GM18870 (cell line): ENCODE data around the gene ASZ1.

ENCODE experiments used
- ATAC-seq: cut with Tn5 transposase; IDR thresholded peaks from one replicate; pipeline ENCODE4 v1.9.1; 2021; ENCODE audit warnings: moderate library complexity; ENCODE audit not compliant: unreplicated experiment

Gene ASZ1

DNA sequence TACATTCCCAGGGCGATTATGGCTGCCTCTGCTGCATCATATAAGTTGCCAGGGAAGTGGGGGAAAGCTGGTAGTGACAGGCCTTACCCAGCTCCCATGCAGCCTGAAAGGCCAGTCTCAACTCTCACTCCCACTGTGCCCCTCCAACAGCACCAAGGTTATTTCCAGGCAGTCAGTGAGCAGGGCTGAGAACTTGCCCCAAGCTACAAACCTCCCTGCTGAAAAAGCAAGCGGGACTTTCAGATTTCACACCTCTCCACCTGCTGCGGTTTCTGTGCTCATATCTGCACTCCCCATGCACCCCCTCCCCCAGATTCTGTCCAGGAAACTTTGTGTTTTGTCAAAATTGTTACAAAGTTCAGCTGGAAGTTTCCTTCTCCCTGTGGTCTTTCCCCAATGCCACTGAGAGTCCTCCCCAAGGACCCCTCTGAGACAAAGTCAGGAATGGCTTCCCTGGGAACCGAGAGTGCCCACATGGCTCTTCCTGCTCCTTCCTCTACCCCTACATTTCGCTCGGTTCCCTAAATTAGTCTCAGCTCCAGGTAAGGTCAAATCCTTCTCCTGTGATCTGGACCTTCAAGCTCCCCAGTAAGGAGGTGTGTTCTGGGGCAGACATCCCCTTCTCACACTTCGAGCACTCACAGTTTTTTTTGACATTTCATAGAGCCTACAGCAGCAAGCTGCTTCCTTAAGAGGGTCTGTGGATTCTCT, 79.2 kb downstream of the ASZ1 start:
- peak; percentile 95 for ATAC-seq

DNA sequence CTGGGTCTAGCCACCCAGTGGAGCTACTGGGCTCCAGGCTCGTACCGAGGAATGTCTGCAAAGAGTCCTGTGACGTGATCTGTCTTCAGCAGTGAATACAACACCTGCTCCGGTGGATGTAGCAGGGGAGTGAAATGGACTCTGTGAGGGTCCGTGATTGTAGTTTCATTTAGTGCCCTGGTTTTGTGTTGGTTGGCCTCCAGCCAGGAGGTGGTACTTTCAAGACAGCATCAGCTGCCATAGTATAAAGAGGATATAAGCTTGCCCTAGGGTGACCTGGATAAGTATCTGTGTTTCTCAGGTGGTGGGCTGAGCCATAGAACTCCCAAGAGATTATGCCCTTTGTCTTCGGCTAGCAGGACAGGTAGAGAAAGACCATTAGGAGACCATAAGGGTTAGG, 79.8 kb downstream of the ASZ1 start:
- ATAC-seq, result peak; percentile 20

- no peak for ATAC-seq
Observed at GRCh38 chr7:117346161-117346560, 81.1 kb downstream of the ASZ1 start.

DNA sequence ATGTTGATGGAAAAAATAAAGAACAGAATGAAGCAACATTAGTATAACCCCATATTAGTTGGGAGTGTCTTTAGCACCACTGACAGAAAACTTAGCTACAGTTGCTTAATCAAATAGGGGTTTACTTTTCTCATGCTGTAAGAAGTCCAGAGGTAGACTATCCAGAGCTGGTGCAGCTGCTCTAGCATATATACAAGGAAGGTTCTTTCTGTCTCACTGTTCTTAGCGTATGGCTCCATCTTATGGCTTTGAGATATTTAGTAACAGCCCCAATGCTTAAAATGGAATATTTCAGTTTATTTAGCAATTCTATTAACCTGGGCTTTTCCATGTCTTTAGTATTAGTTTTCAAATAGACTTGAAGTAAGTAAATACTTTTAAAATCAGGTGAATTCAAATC, 89.3 kb downstream of the ASZ1 start:
- no peak for ATAC-seq

GRCh38 chr7:117333168-117333567, 94.1 kb downstream of the ASZ1 start:
- ATAC-seq, result no peak

- ATAC-seq, result no peak
Observed at GRCh38 chr7:117332031-117332430, 95.3 kb downstream of the ASZ1 start.

DNA sequence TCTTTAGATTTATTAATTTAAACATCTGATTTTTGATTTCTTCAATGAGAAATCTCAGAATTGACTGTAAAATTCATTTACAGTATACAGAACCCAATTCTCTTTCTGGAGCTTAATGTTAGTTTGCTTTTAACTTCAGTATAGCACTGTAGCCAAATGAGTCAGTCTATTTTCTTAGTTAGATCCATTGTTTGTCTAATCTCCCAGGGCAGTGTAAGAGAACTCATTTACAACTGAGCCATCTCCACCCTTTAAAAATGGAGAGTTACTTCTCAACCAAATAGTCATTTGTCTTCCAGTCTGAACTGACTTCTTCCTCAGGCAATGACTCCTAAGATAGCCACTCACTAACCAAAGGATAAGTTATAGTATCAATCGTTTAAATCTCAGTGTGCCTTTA, 101.5 kb downstream of the ASZ1 start:
- no peak for ATAC-seq

DNA sequence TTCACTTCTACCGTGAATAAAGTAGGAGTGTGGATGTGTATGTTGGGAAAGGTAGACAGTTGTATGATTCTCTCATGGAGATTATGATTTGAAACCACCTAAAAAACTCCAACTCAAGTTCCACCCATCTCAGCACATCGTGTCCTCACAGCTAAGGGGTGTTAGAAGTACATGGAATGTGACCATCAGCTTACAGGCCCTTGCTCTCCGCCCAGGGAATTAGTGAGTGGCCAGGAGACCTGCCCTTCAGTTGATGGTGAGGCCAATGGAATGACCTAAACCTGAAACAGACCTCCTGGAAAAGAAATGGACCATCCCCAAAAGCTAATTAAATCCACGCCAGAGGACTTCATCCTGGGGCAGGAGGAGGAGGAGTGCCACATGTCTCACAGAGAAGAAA, 102.3 kb downstream of the ASZ1 start:
- no peak for ATAC-seq

GRCh38 chr7:117323851-117324711, 103.2 kb downstream of the ASZ1 start:
- no peak for ATAC-seq

DNA sequence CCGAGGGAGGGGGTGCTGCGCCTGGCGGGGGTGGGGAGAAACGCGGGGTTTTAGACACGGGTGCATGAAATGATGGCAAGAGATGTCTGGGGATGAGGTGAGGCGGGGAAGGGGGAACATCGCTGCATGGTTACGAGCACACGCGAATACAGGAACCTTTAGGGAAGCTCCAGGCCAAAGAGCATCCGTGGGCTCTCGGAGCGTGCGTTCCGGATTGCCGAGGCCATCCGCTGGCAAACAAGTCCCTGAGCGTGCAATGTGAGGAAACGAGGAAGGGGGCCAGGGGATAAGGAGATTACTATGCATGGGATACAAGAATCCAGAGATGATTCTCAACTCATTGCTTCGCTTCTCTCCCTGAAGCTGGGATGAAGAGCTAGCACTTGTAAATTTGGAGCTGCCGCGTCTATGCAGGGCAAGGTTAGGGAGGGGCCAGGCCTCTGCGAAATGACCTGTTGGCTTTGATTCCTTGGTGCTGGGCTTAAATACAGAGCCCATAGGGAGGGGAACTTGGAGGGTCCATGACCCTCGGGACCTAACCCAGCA, 103.9 kb downstream of the ASZ1 start:
- ATAC-seq, result no peak

GRCh38 chr7:117322741-117323304, 104.5 kb downstream of the ASZ1 start, which contains the start of gene WNT2:
Gene WNT2, minus strand, starts transcription at chr7:117323058. Its CDS starts 69 bp downstream, at chr7:117322989.
- ATAC-seq, result no peak

DNA sequence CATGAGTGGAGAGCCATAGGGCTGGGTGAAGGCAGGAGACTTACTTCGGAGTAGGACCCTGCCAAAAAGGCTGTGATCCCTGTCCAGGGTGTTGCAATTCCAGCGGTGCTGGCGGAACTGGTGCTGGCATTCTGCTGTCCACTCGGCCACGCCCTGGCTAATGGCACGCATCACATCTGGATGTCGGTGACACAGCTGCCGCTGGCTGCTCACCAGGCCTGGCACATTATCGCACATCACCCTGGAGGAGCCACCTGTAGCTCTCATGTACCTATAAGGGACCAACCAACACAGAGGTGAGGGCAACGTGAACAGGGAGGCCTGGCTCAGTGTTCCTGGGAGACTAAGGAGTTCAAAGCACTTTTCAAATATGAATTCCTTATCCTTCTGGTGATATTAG, 106.8 kb downstream of the ASZ1 start:
- ATAC-seq, result no peak

DNA sequence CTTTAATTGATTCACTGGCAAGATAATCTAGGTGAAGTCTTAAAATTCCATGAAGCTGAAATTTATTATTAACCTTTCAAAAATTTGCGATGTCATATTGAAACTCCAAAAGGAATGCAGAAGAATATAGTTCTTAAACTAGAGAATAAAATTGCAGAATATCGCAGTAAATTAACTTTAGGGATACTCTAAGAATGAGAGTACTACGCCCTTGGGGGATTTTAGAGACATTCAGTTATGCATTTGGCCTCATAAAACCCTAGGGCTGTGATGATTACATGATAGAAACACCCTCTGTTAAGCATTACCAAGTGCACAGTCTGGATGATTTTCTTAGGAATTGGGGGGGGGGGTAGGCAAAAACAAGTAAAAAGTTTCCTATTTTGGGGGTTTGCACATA, 108.1 kb downstream of the ASZ1 start:
- ATAC-seq, result no peak

GRCh38 chr7:117313582-117313981, 113.7 kb downstream of the ASZ1 start:
- no peak for ATAC-seq
